Measurements from ENCODE around the gene RAB19. TPM values are rescaled to one million over a fixed set of nuclear protein-coding genes. Genes with fewer than 3 reads are reported as not detected.
A peak's percentile ranks its signal among the peaks of the same experiment; 100 is the strongest.
"Not testable (repeated sequence)": the region's sequence is repeated elsewhere in the genome, so short reads cannot be mapped to it uniquely, and the experiment has no call there.

Gene RAB19
- total RNA-seq, 1 experiment from 2014 or later, result not detected

GRCh38 chr7:140397784-140398750 is 5.8 kb upstream of the RAB19 start, which contains the start of gene SLC37A3:
Gene SLC37A3 (minus strand): TSS chr7:140398530. CDS start chr7:140382526, 16,004 bp downstream.
- in situ Hi-C loops (cut with HindIII; ENCODE audit: low pct_unique_long_range_greater_than_20kb, low sequenced_read_pairs), result no loop called here
- DNase-seq (ENCODE audit: low read depth, low spot score), result peak; percentile 87

- DNase-seq (ENCODE audit: low read depth, low spot score), result no peak
- in situ Hi-C loops (cut with HindIII; ENCODE audit: low pct_unique_long_range_greater_than_20kb, low sequenced_read_pairs), result no loop called here
These were observed 5.0 kb upstream of the RAB19 start for GRCh38 chr7:140398821-140399220.

GRCh38 chr7:140400381-140400780 is 3.5 kb upstream of the RAB19 start:
- no peak for DNase-seq (ENCODE audit: low read depth, low spot score)
- in situ Hi-C loops (cut with HindIII; ENCODE audit: low pct_unique_long_range_greater_than_20kb, low sequenced_read_pairs), result no loop called here

- DNase-seq (ENCODE audit: low read depth, low spot score), result peak; percentile 48
- in situ Hi-C loops (cut with HindIII; ENCODE audit: low pct_unique_long_range_greater_than_20kb, low sequenced_read_pairs), result no loop called here
These were observed 1.6 kb upstream of the RAB19 start for GRCh38 chr7:140402178-140402835.

- no peak for DNase-seq (ENCODE audit: low read depth, low spot score)
These were observed 757 bp downstream of the RAB19 start for GRCh38 chr7:140404565-140405065.

GRCh38 chr7:140415361-140415760 is 11.5 kb downstream of the RAB19 start:
- in situ Hi-C loops (cut with HindIII; ENCODE audit: low pct_unique_long_range_greater_than_20kb, low sequenced_read_pairs), result no loop called here

More at GRCh38 chr7:140404565-140405065, 757 bp downstream of the RAB19 start:
- in situ Hi-C loops (cut with HindIII; ENCODE audit: low pct_unique_long_range_greater_than_20kb, low sequenced_read_pairs), result no loop called here

GRCh38 chr7:140415816-140416215 is 12.0 kb downstream of the RAB19 start:
- DNase-seq (ENCODE audit: low read depth, low spot score); in situ Hi-C loops (cut with HindIII; ENCODE audit: low pct_unique_long_range_greater_than_20kb, low sequenced_read_pairs): not testable (repeated sequence)

More at GRCh38 chr7:140415361-140415760, 11.5 kb downstream of the RAB19 start:
- no peak for DNase-seq (ENCODE audit: low read depth, low spot score)

- no peak for DNase-seq (ENCODE audit: low read depth, low spot score)
- in situ Hi-C loops (cut with HindIII; ENCODE audit: low pct_unique_long_range_greater_than_20kb, low sequenced_read_pairs), result no loop called here
These were observed 12.7 kb downstream of the RAB19 start for GRCh38 chr7:140416560-140416959.

GRCh38 chr7:140417456-140418155 is 13.7 kb downstream of the RAB19 start:
- in situ Hi-C loops (cut with HindIII; ENCODE audit: low pct_unique_long_range_greater_than_20kb, low sequenced_read_pairs), result no loop called here
- DNase-seq (ENCODE audit: low read depth, low spot score), result no peak

GRCh38 chr7:140418156-140418472 is 14.3 kb downstream of the RAB19 start:
- in situ Hi-C loops (cut with HindIII; ENCODE audit: low pct_unique_long_range_greater_than_20kb, low sequenced_read_pairs); DNase-seq (ENCODE audit: low read depth, low spot score): not testable (repeated sequence)

GRCh38 chr7:140418653-140419052 is 14.8 kb downstream of the RAB19 start:
- DNase-seq (ENCODE audit: low read depth, low spot score), result no peak
- in situ Hi-C loops (cut with HindIII; ENCODE audit: low pct_unique_long_range_greater_than_20kb, low sequenced_read_pairs), result no loop called here

- in situ Hi-C loops (cut with HindIII; ENCODE audit: low pct_unique_long_range_greater_than_20kb, low sequenced_read_pairs), result no loop called here
These were observed 17.7 kb downstream of the RAB19 start for GRCh38 chr7:140421521-140421920.

GRCh38 chr7:140423501-140423900 is 19.6 kb downstream of the RAB19 start:
- in situ Hi-C loops (cut with HindIII; ENCODE audit: low pct_unique_long_range_greater_than_20kb, low sequenced_read_pairs), result no loop called here
- DNase-seq (ENCODE audit: low read depth, low spot score), result peak; percentile 92

More at GRCh38 chr7:140421521-140421920, 17.7 kb downstream of the RAB19 start:
- DNase-seq (ENCODE audit: low read depth, low spot score), result no peak

- in situ Hi-C loops (cut with HindIII; ENCODE audit: low pct_unique_long_range_greater_than_20kb, low sequenced_read_pairs), result no loop called here
- DNase-seq (ENCODE audit: low read depth, low spot score), result no peak
These were observed 21.9 kb downstream of the RAB19 start for GRCh38 chr7:140425718-140426117.

- in situ Hi-C loops (cut with HindIII; ENCODE audit: low pct_unique_long_range_greater_than_20kb, low sequenced_read_pairs), result no loop called here
These were observed 22.3 kb downstream of the RAB19 start for GRCh38 chr7:140426130-140426529.

GRCh38 chr7:140433396-140433795 is 29.5 kb downstream of the RAB19 start:
- in situ Hi-C loops (cut with HindIII; ENCODE audit: low pct_unique_long_range_greater_than_20kb, low sequenced_read_pairs), result no loop called here
- DNase-seq (ENCODE audit: low read depth, low spot score), result no peak

More at GRCh38 chr7:140426130-140426529, 22.3 kb downstream of the RAB19 start:
- no peak for DNase-seq (ENCODE audit: low read depth, low spot score)

GRCh38 chr7:140435252-140435895 is 31.5 kb downstream of the RAB19 start:
- in situ Hi-C loops (cut with HindIII; ENCODE audit: low pct_unique_long_range_greater_than_20kb, low sequenced_read_pairs), result no loop called here

More at GRCh38 chr7:140435252-140435895, 31.5 kb downstream of the RAB19 start:
- no peak for DNase-seq (ENCODE audit: low read depth, low spot score)
